Right kidney (tissue), 1 donor: ENCODE results near the gene C7orf57.
"Not testable (repeated sequence)": the region's sequence is repeated elsewhere in the genome, so short reads cannot be mapped to it uniquely, and the experiment has no call there.

Source experiments
- DNase-seq: peaks from one replicate; pipeline ENCODE4 v3.0.0-alpha.2; 2016

The C7orf57 gene

DNA sequence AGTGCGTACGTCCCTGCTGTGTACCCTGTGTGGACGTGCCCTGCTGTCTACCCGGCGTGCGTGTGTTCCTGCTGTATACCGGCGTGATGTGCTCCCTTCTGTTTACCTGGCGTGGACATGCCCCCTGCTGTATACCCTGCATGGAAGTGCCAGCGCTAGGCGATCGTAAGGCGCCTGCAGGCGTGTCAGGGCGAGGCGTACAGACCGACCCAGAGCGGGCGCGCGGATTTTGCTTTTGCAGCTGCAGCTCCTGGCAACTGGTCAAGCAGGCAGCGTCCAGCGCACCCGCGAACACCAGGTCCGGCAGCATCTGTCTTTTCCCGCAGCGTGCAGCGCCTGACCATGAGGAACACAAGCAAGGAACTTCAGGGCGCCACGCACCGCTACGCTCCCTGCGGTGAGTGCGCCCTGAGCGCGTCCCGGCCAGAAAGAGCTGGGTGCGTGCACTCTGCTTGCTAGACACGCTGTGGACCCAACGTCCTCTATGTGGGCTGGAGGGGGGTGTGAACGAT, 680 bp downstream of the C7orf57 start:
- no peak for DNase-seq

DNA sequence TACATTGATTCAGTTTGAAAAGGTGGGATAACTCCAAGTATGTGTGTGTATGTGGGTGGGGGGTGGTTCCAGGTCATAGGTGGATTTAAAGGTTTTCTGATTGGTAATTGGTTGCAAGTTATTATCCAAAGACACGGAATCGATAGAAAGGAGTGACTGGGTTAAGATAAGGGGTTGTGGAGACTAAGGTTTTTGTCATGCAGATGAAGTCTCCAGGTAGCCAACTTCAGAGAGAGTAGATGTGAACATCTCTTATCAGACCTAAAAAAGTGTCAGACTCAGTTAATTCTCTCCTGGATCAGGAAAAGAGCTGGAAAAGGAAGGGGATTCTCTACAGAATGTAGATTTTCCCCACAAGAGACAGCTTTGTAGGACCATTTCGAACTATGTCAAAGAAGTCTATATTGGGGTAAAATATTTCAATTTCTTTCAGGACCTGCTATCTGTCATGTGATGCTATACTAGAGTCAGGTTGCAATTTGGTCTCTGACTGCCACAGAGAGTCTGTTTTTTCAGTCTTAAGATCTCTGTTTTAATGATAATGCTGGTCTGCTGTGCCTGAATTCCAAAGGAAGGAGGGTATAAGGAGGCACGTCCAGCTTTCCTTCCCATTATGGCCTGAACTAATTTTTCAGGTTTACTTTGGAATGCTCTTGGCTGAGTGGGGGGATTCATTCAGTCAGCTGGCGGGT, 3.6 kb downstream of the C7orf57 start:
- no peak for DNase-seq

DNA sequence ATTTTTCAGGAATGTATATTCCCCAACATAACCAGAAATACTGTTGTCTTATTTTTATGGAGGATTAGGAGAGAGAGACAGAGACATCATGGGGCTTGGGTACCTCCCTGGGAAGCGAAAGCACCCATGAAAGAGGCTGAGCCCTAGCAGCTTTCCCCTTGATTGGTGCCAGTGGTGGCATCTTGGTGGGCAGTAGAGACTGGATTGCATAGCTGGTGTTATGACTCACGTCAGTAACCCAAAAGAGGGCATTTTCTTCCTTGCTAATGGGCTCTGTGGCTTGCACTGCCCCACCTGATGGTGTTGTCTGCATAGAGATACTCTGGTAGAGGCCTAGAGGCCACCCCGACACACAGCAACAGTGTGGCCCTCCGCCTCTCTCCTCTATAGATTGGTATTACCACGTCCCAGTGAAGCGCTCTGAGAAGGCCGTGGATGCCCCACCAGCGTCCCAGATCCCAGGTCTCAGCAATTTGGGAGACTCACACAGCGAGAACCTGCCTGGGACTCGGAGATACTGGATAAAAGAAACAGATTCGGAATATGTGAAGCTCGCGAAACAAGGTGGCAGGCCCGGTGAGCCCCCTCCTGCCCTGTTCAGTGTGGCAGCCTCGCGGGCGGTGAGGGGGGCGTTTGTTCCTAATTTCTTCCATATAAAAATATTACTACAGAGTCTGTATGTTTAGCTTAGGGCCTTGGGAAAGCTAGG, 5.8 kb downstream of the C7orf57 start:
- no peak for DNase-seq

DNA sequence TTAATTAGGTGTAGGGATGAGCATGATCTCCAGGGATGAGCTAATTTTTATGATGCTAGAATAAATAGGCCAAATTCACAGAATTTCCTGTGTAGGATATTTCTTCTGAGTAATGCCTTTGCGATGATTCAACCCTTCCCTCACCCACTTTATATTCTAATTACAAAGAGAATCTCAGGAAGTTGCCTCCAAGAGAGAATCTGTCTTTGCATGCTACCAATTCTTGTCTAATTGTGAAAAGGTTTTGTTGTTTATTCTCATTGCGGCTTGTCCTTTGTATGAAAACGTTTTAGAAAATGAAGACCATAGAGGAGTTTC, 6.3 kb downstream of the C7orf57 start:
- DNase-seq: no peak

DNA sequence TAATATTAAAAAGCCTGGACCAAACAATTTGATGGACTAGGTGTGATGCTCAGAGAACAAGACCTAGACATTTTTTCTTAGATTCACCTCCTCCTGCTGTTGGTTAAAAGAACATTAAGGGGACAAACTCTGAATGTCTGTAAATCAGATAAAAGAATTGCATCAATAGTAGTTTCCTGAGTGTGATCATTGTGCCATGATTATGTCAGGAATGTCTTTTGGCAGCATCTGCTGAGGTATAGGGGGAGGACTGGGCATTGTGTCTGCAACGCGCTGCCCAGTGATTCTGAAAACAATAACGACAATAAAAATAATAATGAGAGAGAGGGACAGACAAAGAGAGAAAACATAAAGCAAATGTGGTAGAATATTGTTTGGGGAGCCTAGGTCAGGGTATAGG, 6.9 kb downstream of the C7orf57 start:
- DNase-seq: no peak

DNA sequence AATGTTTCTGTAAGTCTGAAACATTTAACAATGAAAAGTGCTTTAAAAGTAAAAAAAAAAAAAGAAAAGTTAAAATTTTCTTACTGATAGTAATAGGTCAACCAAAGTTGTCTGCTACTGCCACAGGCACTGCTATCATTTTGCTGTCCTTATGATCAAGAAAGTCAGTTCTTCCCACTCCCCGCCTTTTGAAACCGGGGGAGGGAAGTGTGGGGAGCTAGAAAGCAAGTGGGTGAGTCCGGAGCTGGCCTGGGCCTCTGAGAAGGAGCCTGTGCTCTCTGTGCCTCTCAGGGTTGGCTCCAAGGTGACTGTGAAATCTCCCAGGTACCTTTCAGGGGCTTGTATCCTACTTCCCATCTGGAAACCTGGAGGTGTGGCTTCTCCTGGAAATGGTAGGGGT, 7.3 kb downstream of the C7orf57 start:
- no peak for DNase-seq

DNA sequence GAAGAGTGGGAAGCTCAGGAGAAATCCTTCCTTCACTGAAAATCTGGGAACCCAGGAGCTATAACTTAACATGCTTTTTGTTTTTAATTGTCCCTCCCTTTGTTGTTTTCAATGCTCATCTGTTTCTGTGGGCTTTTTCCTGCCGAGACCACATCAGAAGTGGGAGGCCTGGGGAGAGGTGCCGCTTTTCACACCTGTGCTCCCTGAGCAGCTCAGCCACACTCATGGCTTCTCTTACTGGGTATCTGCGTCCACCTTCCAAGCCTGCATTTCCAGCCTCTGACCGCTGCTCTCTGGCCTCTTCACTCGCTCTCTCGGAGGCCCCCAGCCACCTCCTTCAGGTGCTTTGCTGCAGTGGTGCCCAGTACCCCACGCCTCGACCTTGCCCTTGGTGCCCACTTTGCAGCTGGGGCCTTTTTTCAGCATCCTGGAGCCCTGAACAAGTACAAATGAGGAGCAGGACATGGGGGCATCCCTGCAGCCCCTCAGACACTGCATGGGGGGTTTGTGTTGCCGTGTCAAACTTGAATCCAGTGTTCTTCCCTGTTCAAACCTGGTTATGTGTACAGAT, 9.9 kb downstream of the C7orf57 start:
- DNase-seq: no peak

DNA sequence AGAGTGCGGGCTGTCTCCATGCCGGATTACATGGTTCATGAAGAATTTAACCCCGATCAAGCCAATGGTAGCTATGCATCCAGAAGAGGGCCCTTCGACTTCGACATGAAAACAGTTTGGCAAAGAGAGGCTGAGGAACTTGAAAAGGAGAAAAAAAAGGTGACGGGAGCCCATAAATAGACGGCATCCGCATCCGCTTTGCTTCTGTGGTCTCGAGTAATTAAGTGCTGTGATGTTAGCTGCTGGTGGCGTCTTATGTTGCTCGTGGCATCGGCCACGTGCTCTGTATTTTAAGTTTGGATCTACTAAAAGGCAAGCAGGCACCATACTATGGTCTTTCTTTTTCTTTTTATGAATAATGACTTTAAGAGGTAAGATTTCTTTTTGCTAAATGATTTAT, 11.1 kb downstream of the C7orf57 start:
- no peak for DNase-seq

DNA sequence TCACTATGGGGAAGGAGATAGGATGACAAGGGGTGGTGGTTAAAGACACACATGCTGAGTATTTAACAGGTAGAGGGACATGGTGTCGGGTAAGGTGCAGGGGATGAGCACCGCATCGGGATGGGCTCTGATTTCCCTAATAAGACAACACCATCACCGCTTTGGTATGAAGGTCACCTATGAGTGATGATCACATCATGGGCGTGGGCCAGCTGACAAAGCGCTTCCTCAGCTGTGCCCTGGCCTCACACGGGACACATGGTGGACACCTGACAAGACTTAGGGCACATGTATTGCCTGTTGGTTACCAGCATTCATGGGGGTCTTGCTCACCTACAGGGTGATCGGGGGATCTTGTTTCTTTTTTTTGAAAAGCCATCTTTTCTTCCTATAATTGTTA, 12.8 kb downstream of the C7orf57 start:
- no peak for DNase-seq

DNA sequence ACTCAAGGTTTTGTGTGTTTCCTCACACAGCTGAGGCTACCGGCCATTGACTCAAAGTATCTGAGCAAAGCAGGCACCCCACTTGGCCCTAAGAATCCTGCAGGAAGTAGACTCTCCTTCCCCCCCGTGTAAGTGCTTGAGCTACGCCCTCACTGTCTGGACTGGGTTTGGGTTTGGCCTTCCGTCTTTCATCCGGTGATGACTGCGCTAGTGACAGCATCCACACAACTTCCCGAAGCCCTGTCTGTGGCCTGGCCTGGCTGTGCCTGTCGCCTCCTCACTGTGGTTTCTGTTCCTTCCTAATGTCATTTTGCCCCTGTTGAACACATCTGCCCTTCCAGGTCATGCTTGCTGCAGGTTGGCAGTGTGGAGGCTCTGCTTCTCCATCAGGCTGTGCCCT, 14.5 kb downstream of the C7orf57 start:
- DNase-seq: no peak

DNA sequence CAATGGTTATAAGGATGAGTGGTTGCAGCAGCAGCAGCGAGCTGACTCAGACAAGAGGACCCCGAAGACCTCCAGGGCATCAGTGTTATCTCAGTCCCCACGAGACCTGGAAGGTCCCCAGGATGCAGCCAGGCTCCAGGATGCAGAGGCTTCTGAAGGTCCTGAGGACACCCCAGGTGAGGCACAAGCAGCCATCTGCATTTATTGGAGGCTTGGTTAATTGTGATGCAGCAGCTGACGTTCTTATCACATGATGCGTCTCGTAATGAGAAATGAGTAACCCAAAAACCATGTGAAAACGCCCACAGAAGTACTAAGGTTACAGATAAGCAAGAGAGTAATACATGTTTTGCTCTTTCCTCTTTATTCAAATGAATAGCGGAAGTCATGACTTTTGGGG, 17.4 kb downstream of the C7orf57 start:
- no peak for DNase-seq

DNA sequence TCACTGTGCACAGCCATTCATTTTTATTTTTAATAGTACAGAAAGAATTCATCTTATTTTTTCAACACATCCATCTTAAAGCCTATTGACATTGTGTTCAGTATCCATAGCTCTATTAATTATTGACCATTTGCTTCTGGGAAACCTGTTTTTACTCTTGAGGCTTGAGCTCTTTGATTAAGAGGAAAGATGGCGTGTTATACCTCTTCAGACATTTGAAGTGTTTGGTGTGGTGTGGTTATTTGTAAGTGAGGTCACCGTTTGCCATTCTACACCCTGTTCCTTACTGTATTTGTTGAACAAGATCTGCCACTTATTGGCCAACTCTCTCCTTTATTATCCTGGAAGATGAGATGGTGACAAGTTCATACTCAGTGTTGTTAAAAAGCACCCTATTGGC, 18.4 kb downstream of the C7orf57 start:
- DNase-seq: no peak

DNA sequence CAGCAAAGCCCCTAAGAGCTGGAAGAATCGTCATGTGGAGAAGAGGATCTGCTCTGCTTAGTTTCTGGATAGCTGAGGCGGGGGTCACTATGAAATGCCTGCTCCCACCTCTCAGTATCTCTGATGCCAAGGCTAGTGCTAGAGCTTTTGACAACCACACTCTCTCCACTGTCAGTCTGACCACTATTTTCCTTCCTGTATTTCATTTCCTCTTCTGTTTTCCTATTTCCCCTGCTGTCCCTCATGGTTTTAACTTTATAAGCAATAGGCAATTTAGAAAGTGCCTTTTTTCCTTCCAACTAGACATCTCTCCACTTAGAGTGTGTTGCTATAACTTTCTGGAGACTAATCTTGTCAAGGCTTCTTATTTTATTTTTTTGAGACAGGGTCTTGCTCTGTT, 23.6 kb downstream of the C7orf57 start:
- no peak for DNase-seq

DNA sequence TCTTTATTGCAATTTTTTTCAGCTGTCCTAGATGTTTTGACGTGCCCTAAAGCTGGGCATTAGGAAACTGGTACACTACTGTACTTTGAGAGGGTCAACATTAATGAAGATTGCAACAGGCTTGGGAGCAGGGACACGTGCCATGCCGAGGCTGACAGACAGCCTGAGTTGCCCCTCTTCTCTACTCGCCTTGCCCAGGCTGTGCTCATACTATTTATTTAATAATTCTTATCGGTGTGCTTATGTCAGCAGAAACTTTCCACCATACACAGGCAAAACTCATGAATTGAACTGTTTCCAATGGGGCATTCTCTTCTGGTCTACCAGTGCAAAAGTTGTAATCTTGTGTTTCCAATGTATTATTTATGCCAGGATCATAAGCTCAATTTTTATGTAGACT, 24.4 kb downstream of the C7orf57 start:
- DNase-seq: no peak

DNA sequence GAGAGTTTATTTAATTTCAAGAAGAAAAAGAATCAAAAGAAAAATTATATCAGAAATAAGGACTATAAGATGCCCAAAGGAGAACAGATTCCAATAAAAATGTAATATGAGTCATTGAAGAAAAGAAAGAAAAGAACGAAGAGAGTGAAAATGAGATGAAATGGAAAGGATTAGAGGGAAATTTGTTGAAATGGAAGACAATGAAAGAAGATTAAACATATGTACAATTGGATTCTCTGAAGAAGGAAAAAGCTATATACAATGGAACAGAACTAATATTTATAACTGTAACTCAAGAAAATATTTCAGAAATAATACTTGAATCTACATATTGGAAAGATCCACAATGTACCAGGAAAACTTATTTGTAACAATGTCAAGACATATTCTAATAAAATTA, 28.6 kb downstream of the C7orf57 start:
- no peak for DNase-seq

DNA sequence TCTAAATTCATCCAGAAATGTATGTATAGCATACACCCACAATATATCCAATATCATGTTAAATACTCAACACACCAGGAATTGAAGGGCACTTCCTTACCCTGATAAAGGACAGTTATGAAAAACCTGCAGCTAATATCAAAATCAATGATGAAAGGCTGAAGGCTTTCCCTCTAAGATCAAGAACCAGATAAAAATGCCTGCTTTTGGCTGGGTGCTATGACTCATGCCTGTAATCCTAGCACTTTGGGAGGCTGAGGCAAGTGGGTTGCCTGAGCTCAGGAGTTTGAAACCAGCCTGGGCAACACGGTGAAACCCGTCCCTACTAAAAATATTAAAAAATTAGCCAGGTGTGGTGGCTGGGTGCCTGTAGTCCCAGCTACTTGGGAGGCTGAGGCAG, 32.1 kb downstream of the C7orf57 start:
- no peak for DNase-seq

DNA sequence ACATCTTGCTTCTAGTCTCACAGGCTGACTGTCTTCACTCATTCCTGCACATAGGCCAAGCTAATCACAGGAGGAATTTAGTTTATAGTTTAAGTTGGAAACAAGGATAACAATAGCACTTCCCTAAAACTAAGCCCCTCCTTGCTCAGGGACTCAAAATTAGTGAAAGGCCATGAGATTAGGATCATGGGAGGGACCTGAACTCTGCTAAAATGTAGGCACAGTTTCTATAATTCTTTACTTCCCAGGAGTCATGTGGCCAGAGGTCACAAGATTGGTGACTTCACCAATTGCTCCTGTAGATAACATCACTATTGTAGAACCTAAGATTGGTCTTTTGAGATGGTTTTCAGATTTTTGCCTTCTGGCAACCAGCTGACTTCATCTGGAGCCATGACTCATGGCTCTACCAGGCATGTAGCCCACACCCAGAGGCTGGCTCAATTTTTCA, 38.9 kb downstream of the C7orf57 start:
- no peak for DNase-seq

DNA sequence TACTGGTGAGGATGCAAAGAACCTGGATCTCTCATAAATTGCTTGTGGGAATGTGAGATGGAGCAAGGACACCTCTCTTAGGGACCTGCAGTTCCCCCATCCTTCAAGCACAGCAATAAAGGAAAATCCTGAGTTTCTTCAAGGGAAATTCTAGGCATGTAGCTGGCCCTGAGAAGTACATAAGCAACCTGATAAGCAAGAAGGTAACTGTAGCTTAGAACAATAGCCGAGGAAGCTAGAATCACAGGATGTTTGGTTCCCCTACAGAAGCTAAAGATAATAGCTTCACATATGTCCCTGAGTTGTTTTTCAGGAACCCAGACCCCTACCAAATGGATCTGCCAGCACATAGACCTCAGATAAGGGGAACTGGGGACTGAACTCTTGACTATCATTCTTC, 42.1 kb downstream of the C7orf57 start:
- no peak for DNase-seq

DNA sequence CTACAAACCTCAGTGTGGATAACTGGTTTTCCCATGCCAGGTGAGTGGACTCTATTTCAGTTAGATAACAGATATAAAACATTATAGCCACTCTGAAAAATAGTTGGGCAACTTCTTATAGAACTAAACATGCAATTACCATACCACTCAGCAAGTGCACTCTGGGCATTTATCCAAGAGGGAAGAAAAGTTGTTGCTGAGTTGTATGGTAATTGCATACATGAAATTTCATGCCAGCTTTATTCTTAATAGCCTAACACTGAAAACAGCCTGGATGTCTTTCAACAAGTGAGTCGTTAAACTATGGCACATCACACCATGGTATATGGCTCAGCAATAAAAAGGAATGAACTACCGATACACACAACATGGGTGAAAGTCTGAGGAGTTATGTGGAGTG, 43.1 kb downstream of the C7orf57 start:
- no peak for DNase-seq

DNA sequence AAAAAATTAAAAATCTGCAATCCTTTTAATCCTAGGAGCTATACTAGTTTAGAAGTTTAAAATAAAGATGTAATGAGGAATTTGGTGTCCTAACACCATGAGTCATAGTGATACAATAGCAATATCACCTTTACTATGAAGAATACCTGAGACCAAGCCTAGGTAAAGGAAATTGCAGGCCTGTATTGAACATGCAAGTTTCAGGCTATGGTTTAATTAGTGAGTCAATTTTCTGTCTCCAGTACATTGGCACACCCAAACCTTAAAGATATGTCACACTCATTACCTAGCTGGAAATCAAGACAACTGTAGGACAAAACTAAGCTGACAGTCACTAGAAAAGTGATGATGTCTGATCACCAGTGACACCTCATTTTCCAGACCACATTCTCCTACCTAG, 47.0 kb downstream of the C7orf57 start:
- not testable (repeated sequence) for DNase-seq

DNA sequence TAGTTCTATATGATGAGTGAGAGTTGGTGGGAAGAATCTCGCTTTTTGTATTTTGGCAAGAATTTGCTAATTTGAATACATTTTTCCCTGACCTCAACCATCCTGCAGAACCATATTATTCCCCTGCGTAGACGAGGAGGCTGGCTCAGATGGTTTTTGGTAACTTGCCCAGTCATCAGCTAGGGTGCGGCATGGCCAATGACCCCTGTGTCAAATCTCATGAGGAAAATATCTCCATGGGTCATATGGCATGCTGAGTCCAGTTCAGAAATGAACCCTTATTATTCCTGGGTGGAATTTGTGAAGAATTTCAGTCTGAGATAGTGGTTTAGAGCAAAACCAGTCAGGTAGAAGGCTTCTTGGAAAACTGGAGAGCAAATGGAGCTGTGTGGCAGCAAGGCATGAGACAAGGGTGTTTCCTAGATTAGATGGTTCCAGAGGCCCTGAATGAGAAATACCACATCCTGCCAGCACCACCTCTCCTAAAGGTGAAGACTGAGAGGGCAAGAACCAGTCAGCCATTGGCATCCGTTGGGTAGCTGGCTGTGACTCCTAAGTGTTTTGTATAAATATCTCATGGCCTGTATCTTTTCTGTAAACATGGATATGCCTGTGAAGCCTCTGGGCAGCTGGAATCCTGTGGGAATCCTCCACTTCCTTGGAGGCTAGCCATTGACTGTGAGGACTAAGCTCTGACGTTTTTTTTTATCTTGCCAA, 47.9 kb downstream of the C7orf57 start:
- no peak for DNase-seq

DNA sequence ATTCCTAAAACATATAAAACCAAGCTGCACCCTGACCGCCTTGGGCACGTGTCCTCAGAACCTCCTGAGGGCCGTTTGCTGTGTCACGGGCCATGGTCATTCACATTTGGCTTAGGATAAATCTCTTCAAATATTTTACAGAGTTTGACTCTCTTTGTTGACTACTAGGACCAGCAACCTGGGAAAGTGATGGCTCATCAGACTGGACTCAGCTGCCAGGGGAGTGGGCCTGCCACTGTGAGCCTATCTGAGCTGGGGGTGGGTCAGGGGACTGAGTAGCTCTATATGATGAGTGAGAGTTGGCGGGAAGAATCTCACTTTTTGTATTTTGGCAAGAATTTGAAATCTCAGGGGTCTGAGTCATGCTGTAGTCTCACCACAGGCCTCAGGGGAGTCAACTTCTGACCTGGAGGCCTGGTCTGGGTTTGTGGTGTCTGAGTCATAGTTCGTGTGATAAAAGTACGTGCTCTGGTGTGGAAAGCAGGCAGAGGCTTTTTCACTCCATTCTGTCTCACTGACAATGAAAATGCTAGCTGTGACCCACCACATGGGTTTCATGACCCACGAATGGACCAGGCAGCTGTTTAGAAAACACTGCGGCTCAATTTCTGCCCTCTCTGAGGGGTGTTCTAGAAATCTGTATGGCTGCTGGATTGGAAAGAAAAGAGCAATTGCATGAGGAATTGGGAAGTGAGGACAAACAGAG, 49.5 kb downstream of the C7orf57 start:
- DNase-seq: no peak

DNA sequence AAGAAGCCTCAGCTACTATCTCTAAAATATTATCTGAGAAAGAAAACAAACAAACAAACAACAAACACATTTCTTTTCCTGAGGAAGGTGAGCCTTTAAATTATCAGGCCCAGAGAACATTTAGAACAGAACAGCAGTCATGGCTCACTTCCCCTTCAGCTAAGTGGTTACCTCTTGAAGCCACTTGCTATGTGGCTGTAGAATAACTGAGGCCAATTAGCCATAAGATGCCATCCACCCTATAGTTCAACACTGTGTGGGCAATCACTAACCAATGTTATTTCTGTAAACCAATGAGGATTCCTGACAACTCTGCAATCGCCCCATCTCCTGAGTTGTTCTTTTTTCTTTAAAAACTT, 50.1 kb downstream of the C7orf57 start:
- no peak for DNase-seq
